WTC11 (cell line): ENCODE data around the gene LTBP2. TPM values are rescaled to one million over a fixed set of nuclear protein-coding genes. Genes with fewer than 3 reads are reported as not detected.

Experiments used
- ATAC-seq: fragments of 200-7000 bp; cut with Tn5 transposase; 2 replicates; pipeline ENCODE4 v1.10.0; 2021; ENCODE audit warnings: mild to moderate bottlenecking, moderate library complexity
- CTCF ChIA-PET: fragments of 300-600 bp; sonication (Branson Sonifier 250); formaldehyde crosslinking; loops from one replicate; lab custom pipeline; 2021; ENCODE audit warnings: antibody characterized with exemption; lab: Charles Lee
- POLR2A ChIA-PET: fragments of 350-600 bp; sonication (Branson Sonifier 250); formaldehyde crosslinking; loops from one replicate; lab custom pipeline; 2021; ENCODE audit warnings: antibody characterized with exemption; lab: Charles Lee
- DNase-seq: peaks from one replicate; pipeline ENCODE4 v3.0.0; 2021; ENCODE audit warnings: low spot score
- H3K27ac Mint-ChIP-seq: 2 replicates; pipeline ENCODE4 v1.8.0; 2021; ENCODE audit warnings: mixed read lengths
- H3K27me3 Mint-ChIP-seq: 2 replicates; pipeline ENCODE4 v1.8.0; 2021; ENCODE audit warnings: low read depth, mild to moderate bottlenecking, moderate library complexity, mixed read lengths
- H3K36me3 Mint-ChIP-seq: 2 replicates; pipeline ENCODE4 v1.8.0; 2021; ENCODE audit warnings: mixed read lengths
- H3K4me1 Mint-ChIP-seq: 2 replicates; pipeline ENCODE4 v1.8.0; 2022; ENCODE audit warnings: mixed read lengths
- H3K4me3 Mint-ChIP-seq: 2 replicates; pipeline ENCODE4 v1.8.0; 2021; ENCODE audit warnings: mild to moderate bottlenecking, moderate library complexity, mixed read lengths
- H3K9me3 Mint-ChIP-seq: 2 replicates; pipeline ENCODE4 v1.8.0; 2021; ENCODE audit warnings: mixed read lengths
- ATF2 ChIP-seq: sonication (generic); formaldehyde crosslinking; IDR thresholded peaks from 2 replicates; pipeline ENCODE4 v1.8.1; 2022; ENCODE audit warnings: low read depth, missing genetic modification reagents, borderline replicate concordance
- FOXJ3 ChIP-seq: sonication (generic); formaldehyde crosslinking; IDR thresholded peaks from 2 replicates; pipeline ENCODE4 v1.9.0; 2021; ENCODE audit warnings: missing genetic modification reagents, mild to moderate bottlenecking, borderline replicate concordance
- FOXK1 ChIP-seq: sonication (generic); formaldehyde crosslinking; IDR thresholded peaks from 2 replicates; pipeline ENCODE4 v1.8.0; 2022; ENCODE audit warnings: mild to moderate bottlenecking, moderate library complexity, missing genetic modification reagents
- IRF2 ChIP-seq: sonication (generic); formaldehyde crosslinking; IDR thresholded peaks from 2 replicates; pipeline ENCODE4 v1.8.0; 2022; ENCODE audit warnings: low read depth, missing genetic modification reagents, borderline replicate concordance
- KAT7 ChIP-seq: sonication (generic); formaldehyde crosslinking; IDR thresholded peaks from 2 replicates; pipeline ENCODE4 v1.8.1; 2023; ENCODE audit warnings: missing genetic modification reagents, mild to moderate bottlenecking, borderline replicate concordance
- MLX ChIP-seq: sonication (generic); formaldehyde crosslinking; IDR thresholded peaks from 2 replicates; pipeline ENCODE4 v1.8.1; 2023; ENCODE audit warnings: mild to moderate bottlenecking, missing genetic modification reagents, moderate library complexity
- MXD4 ChIP-seq: fragments of 250-450 bp; sonication (Bioruptor Pico); IDR thresholded peaks from 2 replicates; pipeline ENCODE4 v1.8.0; 2021; ENCODE audit warnings: mild to moderate bottlenecking, moderate library complexity, borderline replicate concordance
- MYBL2 ChIP-seq: sonication (generic); formaldehyde crosslinking; IDR thresholded peaks from 2 replicates; pipeline ENCODE4 v1.8.1; 2023; ENCODE audit warnings: mild to moderate bottlenecking, moderate library complexity, missing genetic modification reagents
- NR2C2 ChIP-seq: sonication (generic); formaldehyde crosslinking; IDR thresholded peaks from 2 replicates; pipeline ENCODE4 v1.8.0; 2022; ENCODE audit warnings: mild to moderate bottlenecking, missing genetic modification reagents
- NR3C1 ChIP-seq: sonication (generic); formaldehyde crosslinking; conservative IDR thresholded peaks from 2 replicates; pipeline ENCODE4 v1.8.1; 2023; ENCODE audit warnings: low read depth, mild to moderate bottlenecking, missing genetic modification reagents
- RELA ChIP-seq: sonication (generic); formaldehyde crosslinking; IDR thresholded peaks from 2 replicates; pipeline ENCODE4 v1.8.1; 2022; ENCODE audit warnings: missing genetic modification reagents, mild to moderate bottlenecking, borderline replicate concordance
- RORB ChIP-seq: fragments of 250-450 bp; sonication (Bioruptor Pico); IDR thresholded peaks from 2 replicates; pipeline ENCODE4 v1.9.0; 2021; ENCODE audit warnings: mild to moderate bottlenecking
- SP1 ChIP-seq: sonication (generic); formaldehyde crosslinking; conservative IDR thresholded peaks from 2 replicates; pipeline ENCODE4 v1.8.1; 2022; ENCODE audit warnings: missing genetic modification reagents
- ZBTB21 ChIP-seq: sonication (generic); formaldehyde crosslinking; IDR thresholded peaks from 2 replicates; pipeline ENCODE4 v1.8.1; 2023; ENCODE audit warnings: mild to moderate bottlenecking, missing genetic modification reagents, borderline replicate concordance
- ZNF219 ChIP-seq: sonication (generic); formaldehyde crosslinking; IDR thresholded peaks from 2 replicates; pipeline ENCODE4 v1.8.0; 2023; ENCODE audit warnings: missing genetic modification reagents, mild to moderate bottlenecking, borderline replicate concordance
- ZNF423 ChIP-seq: fragments of 250-450 bp; sonication (Bioruptor Pico); IDR thresholded peaks from 2 replicates; pipeline ENCODE4 v2.1.2; 2022; ENCODE audit warnings: mild to moderate bottlenecking, moderate library complexity
- total RNA-seq: library from RNA; stranded (reverse); gene quantifications from 3 replicates; pipeline ENCODE4 v1.2.3, GENCODE V29; 2021
- TF ChIP-seq, protein P1 (sequence below): sonication (generic); formaldehyde crosslinking; IDR thresholded peaks from 2 replicates; pipeline ENCODE4 v1.8.1; 2022; ENCODE audit warnings: low read depth, mild to moderate bottlenecking, moderate library complexity, missing genetic modification reagents, borderline replicate concordance
- TF ChIP-seq, protein P2 (sequence below): fragments of 200-600 bp; IDR thresholded peaks from 2 replicates; pipeline ENCODE4 v1.8.0; 2022; ENCODE audit warnings: antibody characterized with exemption
- TF ChIP-seq, protein P3 (sequence below): sonication (generic); formaldehyde crosslinking; conservative IDR thresholded peaks from 2 replicates; pipeline ENCODE4 v1.8.1; 2023; ENCODE audit warnings: mild to moderate bottlenecking, low read depth, missing genetic modification reagents, moderate library complexity
- TF ChIP-seq, protein P4 (sequence below): sonication (generic); formaldehyde crosslinking; IDR thresholded peaks from 2 replicates; pipeline ENCODE4 v1.8.0; 2023; ENCODE audit warnings: missing genetic modification reagents, mild to moderate bottlenecking, borderline replicate concordance

Gene LTBP2
- total RNA-seq, 1 experiment from 2014 or later: 1.2 TPM

GRCh38 chr14:74543771-74544438 is 68.1 kb downstream of the LTBP2 start:
- H3K4me1 Mint-ChIP-seq: no peaks in the 10 kb centered on the region
- no peaks in the 10 kb centered on the region for H3K36me3 Mint-ChIP-seq
- ATAC-seq (no peak), DNase-seq (no peak)
- H3K27ac Mint-ChIP-seq: no peak overlapping the region
- H3K4me3 Mint-ChIP-seq: no peak overlapping the region
- no peaks in the 10 kb centered on the region for H3K9me3 Mint-ChIP-seq
- no peaks in the 10 kb centered on the region for H3K27me3 Mint-ChIP-seq
- POLR2A ChIA-PET: interaction anchor here (0.6 kb wide), 1 partner anchor 250 kb away, joined by 3 read pairs; no protein-coding TSS in a partner anchor
- TF ChIP-seq RELA (CRISPR knock-in tag) (no peak), NR2C2 (CRISPR knock-in tag) (no peak), FOXK1 (CRISPR knock-in tag) (no peak), IRF2 (CRISPR knock-in tag) (no peak), SP1 (CRISPR knock-in tag) (no peak), ATF2 (CRISPR knock-in tag) (no peak), RORB (CRISPR knock-in tag) (no peak), MYBL2 (CRISPR knock-in tag) (no peak), KAT7 (CRISPR knock-in tag) (no peak), FOXJ3 (CRISPR knock-in tag) (no peak), ZBTB21 (no peak), ZNF219 (CRISPR knock-in tag) (no peak), MLX (no peak), NR3C1 (CRISPR knock-in tag) (no peak), ZNF423 (no peak), MXD4 (no peak)
- TF ChIP-seq, protein P1, sequence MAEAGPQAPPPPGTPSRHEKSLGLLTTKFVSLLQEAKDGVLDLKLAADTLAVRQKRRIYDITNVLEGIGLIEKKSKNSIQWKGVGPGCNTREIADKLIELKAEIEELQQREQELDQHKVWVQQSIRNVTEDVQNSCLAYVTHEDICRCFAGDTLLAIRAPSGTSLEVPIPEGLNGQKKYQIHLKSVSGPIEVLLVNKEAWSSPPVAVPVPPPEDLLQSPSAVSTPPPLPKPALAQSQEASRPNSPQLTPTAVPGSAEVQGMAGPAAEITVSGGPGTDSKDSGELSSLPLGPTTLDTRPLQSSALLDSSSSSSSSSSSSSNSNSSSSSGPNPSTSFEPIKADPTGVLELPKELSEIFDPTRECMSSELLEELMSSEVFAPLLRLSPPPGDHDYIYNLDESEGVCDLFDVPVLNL (CRISPR knock-in tag): no peak
- TF ChIP-seq, protein P2, sequence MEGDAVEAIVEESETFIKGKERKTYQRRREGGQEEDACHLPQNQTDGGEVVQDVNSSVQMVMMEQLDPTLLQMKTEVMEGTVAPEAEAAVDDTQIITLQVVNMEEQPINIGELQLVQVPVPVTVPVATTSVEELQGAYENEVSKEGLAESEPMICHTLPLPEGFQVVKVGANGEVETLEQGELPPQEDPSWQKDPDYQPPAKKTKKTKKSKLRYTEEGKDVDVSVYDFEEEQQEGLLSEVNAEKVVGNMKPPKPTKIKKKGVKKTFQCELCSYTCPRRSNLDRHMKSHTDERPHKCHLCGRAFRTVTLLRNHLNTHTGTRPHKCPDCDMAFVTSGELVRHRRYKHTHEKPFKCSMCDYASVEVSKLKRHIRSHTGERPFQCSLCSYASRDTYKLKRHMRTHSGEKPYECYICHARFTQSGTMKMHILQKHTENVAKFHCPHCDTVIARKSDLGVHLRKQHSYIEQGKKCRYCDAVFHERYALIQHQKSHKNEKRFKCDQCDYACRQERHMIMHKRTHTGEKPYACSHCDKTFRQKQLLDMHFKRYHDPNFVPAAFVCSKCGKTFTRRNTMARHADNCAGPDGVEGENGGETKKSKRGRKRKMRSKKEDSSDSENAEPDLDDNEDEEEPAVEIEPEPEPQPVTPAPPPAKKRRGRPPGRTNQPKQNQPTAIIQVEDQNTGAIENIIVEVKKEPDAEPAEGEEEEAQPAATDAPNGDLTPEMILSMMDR: no peak
- TF ChIP-seq, protein P3, sequence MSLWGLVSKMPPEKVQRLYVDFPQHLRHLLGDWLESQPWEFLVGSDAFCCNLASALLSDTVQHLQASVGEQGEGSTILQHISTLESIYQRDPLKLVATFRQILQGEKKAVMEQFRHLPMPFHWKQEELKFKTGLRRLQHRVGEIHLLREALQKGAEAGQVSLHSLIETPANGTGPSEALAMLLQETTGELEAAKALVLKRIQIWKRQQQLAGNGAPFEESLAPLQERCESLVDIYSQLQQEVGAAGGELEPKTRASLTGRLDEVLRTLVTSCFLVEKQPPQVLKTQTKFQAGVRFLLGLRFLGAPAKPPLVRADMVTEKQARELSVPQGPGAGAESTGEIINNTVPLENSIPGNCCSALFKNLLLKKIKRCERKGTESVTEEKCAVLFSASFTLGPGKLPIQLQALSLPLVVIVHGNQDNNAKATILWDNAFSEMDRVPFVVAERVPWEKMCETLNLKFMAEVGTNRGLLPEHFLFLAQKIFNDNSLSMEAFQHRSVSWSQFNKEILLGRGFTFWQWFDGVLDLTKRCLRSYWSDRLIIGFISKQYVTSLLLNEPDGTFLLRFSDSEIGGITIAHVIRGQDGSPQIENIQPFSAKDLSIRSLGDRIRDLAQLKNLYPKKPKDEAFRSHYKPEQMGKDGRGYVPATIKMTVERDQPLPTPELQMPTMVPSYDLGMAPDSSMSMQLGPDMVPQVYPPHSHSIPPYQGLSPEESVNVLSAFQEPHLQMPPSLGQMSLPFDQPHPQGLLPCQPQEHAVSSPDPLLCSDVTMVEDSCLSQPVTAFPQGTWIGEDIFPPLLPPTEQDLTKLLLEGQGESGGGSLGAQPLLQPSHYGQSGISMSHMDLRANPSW: no peak
- TF ChIP-seq, protein P4, sequence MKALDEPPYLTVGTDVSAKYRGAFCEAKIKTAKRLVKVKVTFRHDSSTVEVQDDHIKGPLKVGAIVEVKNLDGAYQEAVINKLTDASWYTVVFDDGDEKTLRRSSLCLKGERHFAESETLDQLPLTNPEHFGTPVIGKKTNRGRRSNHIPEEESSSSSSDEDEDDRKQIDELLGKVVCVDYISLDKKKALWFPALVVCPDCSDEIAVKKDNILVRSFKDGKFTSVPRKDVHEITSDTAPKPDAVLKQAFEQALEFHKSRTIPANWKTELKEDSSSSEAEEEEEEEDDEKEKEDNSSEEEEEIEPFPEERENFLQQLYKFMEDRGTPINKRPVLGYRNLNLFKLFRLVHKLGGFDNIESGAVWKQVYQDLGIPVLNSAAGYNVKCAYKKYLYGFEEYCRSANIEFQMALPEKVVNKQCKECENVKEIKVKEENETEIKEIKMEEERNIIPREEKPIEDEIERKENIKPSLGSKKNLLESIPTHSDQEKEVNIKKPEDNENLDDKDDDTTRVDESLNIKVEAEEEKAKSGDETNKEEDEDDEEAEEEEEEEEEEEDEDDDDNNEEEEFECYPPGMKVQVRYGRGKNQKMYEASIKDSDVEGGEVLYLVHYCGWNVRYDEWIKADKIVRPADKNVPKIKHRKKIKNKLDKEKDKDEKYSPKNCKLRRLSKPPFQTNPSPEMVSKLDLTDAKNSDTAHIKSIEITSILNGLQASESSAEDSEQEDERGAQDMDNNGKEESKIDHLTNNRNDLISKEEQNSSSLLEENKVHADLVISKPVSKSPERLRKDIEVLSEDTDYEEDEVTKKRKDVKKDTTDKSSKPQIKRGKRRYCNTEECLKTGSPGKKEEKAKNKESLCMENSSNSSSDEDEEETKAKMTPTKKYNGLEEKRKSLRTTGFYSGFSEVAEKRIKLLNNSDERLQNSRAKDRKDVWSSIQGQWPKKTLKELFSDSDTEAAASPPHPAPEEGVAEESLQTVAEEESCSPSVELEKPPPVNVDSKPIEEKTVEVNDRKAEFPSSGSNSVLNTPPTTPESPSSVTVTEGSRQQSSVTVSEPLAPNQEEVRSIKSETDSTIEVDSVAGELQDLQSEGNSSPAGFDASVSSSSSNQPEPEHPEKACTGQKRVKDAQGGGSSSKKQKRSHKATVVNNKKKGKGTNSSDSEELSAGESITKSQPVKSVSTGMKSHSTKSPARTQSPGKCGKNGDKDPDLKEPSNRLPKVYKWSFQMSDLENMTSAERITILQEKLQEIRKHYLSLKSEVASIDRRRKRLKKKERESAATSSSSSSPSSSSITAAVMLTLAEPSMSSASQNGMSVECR (CRISPR knock-in tag): no peak
- TF ChIP-seq, all 79 proteins: peak for 0
- CTCF ChIA-PET: interaction anchor here (1.1 to 1.4 kb wide), 2 partner anchors 65 kb away, joined by 4 read pairs; no protein-coding TSS in a partner anchor
